ENCODE measurements around the gene TBCC.
A peak's percentile ranks its signal among the peaks of the same experiment; 100 is the strongest.

The TBCC gene

DNA sequence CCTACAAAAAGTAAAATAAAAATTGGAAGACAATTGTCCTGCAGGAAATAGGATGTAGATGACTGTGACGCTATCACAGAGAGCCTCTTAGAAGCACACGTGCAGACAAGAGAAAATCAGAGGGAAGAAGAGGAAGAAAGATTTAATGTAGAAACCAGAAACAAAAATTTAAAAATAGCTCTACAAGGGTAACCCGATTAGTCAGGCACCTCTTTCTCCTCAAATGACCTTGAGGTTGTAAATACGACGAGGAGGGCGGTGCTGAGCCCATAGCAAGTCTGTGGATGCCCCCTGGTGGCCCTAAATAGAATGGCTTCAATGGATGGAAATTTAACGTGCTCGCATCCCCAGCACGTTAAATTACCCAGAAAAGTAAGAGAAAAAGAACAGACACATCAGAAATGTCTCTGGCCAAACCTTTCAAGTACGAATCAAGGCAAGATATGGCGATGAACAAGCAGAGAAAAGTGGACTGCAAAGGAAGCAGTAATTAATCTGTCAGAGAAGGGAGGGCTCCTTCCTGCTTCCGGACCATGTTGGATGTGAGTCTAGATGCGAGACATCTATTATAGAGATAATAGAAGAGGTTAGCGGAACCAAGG lies 19.3 kb downstream of the TBCC start:
- Histone ChIP-seq H3K4me2 (ENCODE audit: low read length) (peak overlapping the region; percentile 76), H3K9me3 (replicated peaks; ENCODE audit: low read length) (no peaks in the 10 kb centered on the region), H3K36me3 (ENCODE audit: insufficient read depth, low read length) (no peaks in the 10 kb centered on the region), H3K27me3 (ENCODE audit: control insufficient read depth, insufficient read depth, low read length) (no peaks in the 10 kb centered on the region), H3K4me3 (ENCODE audit: low read length) (peak overlapping the region; percentile 56), H3K4me1 (ENCODE audit: control insufficient read depth, insufficient read depth, low read length) (peaks cover 16% of the 10 kb centered on the region), H3K9ac (ENCODE audit: low read depth, low read length) (peak overlapping the region; percentile 61)

DNA sequence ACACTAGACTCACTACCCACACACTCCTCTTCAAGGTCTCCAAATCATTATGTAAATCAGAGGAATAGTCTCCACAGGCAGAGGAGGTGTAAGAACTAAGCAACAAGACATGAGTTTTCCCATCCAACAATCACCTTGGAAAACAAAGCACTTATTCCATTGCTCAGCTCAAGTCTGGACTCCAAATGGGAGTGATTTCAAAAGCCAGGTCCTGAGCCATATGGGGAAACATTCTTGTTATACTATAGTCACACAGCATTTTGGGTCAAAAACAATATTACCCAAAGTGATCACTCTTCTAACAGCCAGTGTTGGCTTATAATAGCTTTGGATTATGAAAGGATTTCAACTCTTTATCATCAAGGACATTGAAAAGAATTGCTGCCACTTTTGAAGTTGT lies 19.9 kb downstream of the TBCC start:
- Histone ChIP-seq H3K9me3 (replicated peaks; ENCODE audit: low read length) (no peaks in the 10 kb centered on the region), H3K4me3 (ENCODE audit: low read length) (peak overlapping the region; percentile 56), H3K4me2 (ENCODE audit: low read length) (peak overlapping the region; percentile 76), H3K27me3 (ENCODE audit: control insufficient read depth, insufficient read depth, low read length) (no peaks in the 10 kb centered on the region), H3K4me1 (ENCODE audit: control insufficient read depth, insufficient read depth, low read length) (peaks cover 17% of the 10 kb centered on the region), H3K36me3 (ENCODE audit: insufficient read depth, low read length) (no peaks in the 10 kb centered on the region), H3K9ac (ENCODE audit: low read depth, low read length) (peak overlapping the region; percentile 61)

DNA sequence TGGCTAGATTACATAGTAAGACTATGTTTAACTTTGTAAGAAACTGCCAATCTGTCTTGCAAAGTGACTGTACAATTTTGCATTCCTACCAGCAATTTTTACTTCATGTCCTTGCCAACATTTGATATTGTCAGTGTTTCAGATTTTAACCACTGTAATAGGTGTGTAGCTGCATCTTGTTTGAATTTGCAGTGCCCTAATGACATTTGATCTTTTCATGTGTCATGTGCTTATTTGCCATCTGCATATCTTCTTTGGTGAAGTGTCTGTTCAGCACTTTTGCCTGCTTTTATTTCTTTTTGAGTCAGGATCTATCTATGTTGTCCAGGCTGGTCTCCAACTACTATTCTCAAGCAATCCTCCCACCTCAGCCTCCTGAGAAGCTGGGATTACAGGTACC lies 21.1 kb downstream of the TBCC start:
- H3K4me1 ChIP-seq (ENCODE audit: control insufficient read depth, insufficient read depth, low read length): peaks cover 25% of the 10 kb centered on the region
- no peaks in the 10 kb centered on the region for H3K9me3 ChIP-seq (replicated peaks; ENCODE audit: low read length)
- H3K36me3 ChIP-seq (ENCODE audit: insufficient read depth, low read length): no peaks in the 10 kb centered on the region
- no peak overlapping the region for H3K4me3 ChIP-seq (ENCODE audit: low read length)
- H3K4me2 ChIP-seq (ENCODE audit: low read length): no peak overlapping the region
- no peak overlapping the region for H3K9ac ChIP-seq (ENCODE audit: low read depth, low read length)
- no peaks in the 10 kb centered on the region for H3K27me3 ChIP-seq (ENCODE audit: control insufficient read depth, insufficient read depth, low read length)

DNA sequence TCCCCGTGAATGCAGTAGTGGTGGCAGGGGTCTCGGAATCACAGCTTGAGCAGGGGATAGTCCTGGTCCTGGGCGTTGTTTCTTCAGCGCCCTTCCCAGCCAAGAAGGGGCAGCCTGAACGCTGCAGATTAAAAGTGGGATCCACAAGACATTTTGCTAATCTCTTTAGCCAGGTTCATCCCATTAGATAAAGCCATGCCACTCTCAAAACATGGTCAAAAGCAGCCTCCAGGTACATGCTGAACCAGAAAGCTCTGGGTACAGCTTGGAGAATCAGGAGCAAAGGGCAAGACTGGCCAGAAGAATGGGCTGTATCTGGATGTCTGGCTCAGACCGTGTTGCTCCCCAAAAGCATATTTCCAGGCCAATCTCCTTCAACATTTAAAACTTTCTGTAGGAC lies 23.4 kb downstream of the TBCC start, which contains the start of gene PRPH2:
TSS of gene PRPH2 (minus strand) at position 101 of the 400 bp plus-strand sequence. CDS start 263 bp downstream, outside the sequence.
- Histone ChIP-seq H3K4me2 (ENCODE audit: low read length) (no peak within 1 kb of the TSS), H3K4me1 (ENCODE audit: control insufficient read depth, insufficient read depth, low read length) (peaks cover 25% of the 10 kb centered on the region), H3K27me3 (ENCODE audit: control insufficient read depth, insufficient read depth, low read length) (no peaks in the 10 kb centered on the region), H3K4me3 (ENCODE audit: low read length) (no peak within 1 kb of the TSS), H3K36me3 (ENCODE audit: insufficient read depth, low read length) (no peaks in the 10 kb centered on the region), H3K9ac (ENCODE audit: low read depth, low read length) (no peak within 1 kb of the TSS), H3K9me3 (replicated peaks; ENCODE audit: low read length) (no peaks in the 10 kb centered on the region)

DNA sequence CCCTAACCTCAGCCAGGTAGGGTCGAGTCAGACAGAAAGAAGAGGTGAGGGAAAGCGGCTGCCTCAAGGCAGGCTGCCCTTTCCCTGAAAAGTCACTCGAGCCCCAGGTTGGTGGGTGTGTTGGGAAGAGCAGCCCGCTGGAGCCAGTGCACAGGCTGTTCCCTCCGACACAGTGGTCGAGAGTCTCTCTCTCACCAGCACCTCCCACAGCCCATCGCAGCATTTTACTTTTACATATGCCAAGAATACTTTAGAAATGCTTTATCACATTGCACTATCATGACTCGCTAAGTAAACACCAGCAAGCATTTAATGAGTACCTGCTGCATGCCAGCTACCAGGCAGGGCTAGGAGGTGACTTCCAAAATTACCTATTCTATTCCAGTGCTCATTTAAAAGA lies 25.2 kb downstream of the TBCC start:
- Histone ChIP-seq H3K4me3 (ENCODE audit: low read length) (no peak overlapping the region), H3K9ac (ENCODE audit: low read depth, low read length) (no peak overlapping the region), H3K9me3 (replicated peaks; ENCODE audit: low read length) (no peaks in the 10 kb centered on the region), H3K4me1 (ENCODE audit: control insufficient read depth, insufficient read depth, low read length) (peaks cover 9% of the 10 kb centered on the region), H3K4me2 (ENCODE audit: low read length) (no peak overlapping the region), H3K27me3 (ENCODE audit: control insufficient read depth, insufficient read depth, low read length) (no peaks in the 10 kb centered on the region), H3K36me3 (ENCODE audit: insufficient read depth, low read length) (no peaks in the 10 kb centered on the region)

DNA sequence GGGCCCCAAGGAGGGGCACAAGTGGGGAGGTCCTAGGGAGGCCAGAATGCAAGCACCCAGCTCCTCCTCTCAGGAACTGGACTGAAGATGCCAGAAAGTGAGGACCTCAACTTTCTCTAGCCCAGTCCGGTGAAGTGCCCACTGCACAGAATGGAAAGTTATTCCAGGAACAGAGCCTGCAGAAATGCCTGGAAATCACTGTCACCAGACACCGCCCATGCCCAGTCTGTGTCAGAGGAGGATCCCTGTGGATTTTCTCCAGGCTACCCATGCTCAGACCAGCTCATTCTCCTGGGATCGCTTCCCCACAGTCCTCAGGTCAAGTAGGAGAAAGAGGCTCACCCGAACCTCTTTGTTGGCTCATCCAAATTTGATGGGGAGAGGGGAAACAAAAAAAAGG lies 30.0 kb downstream of the TBCC start:
- peaks cover 14% of the 10 kb centered on the region for H3K4me1 ChIP-seq (ENCODE audit: control insufficient read depth, insufficient read depth, low read length)

DNA sequence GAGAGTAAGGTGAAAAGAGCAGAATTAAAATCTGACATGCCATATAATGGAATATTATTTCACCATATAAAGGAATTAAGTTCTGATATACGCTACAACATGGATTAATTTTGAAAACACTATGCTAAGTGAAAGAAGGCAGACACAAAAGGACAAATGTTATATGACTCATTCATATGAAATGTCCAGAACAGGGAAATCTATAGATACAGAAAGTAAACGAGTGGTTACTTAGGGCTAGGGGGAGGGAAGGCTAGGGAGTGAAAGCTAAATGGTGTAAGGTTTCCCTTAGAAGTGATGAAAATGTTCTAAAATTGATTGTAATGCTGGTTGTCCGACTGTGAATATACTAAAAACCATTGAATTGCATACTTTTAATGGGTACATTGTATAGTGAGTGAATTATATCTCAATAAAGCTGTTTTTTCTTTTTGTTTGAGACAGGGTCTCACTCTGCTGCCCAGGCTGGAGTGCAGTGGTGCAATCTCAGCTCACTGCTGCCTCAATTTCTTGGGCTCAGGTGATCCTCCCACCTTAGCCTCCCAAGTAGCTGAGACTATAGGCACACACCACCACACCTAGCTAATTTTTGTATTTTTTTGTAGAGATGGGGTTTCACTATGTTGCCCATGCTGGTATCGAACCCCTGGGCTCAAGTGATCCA lies 31.7 kb downstream of the TBCC start:
- H3K4me2 ChIP-seq (ENCODE audit: low read length): peak overlapping the region; percentile 0
- no peaks in the 10 kb centered on the region for H3K27me3 ChIP-seq (ENCODE audit: control insufficient read depth, insufficient read depth, low read length)
- H3K9me3 ChIP-seq (replicated peaks; ENCODE audit: low read length): no peaks in the 10 kb centered on the region
- no peak overlapping the region for H3K4me3 ChIP-seq (ENCODE audit: low read length)
- no peak overlapping the region for H3K9ac ChIP-seq (ENCODE audit: low read depth, low read length)
- peaks cover 8% of the 10 kb centered on the region for H3K4me1 ChIP-seq (ENCODE audit: control insufficient read depth, insufficient read depth, low read length)
- no peaks in the 10 kb centered on the region for H3K36me3 ChIP-seq (ENCODE audit: insufficient read depth, low read length)

More for the DNA sequence above, 30.0 kb downstream of the TBCC start:
- Histone ChIP-seq H3K4me2 (ENCODE audit: low read length) (no peak overlapping the region), H3K27me3 (ENCODE audit: control insufficient read depth, insufficient read depth, low read length) (no peaks in the 10 kb centered on the region), H3K36me3 (ENCODE audit: insufficient read depth, low read length) (no peaks in the 10 kb centered on the region), H3K4me3 (ENCODE audit: low read length) (no peak overlapping the region), H3K9ac (ENCODE audit: low read depth, low read length) (no peak overlapping the region), H3K9me3 (replicated peaks; ENCODE audit: low read length) (no peaks in the 10 kb centered on the region)

DNA sequence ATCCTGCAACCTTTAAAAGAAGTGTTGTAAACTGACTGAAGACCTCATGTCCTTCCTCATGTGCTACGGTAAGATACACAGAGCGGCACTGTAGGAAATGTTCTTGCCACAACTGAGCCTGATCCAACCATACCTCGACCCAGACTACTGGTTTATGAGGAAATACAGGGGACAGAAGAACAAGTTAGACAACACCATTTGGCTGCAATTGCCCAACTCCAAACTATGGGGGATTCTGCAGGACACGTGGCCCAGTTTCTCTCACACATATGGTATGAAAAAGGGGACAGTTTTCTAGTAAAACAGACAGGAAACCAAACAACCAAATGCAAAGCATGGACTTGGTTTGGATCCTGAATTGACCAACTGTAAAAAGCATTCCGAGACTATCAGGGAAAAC lies 34.0 kb downstream of the TBCC start:
- no peak overlapping the region for H3K4me2 ChIP-seq (ENCODE audit: low read length)
- H3K27me3 ChIP-seq (ENCODE audit: control insufficient read depth, insufficient read depth, low read length): no peaks in the 10 kb centered on the region
- no peaks in the 10 kb centered on the region for H3K9me3 ChIP-seq (replicated peaks; ENCODE audit: low read length)
- peaks cover 8% of the 10 kb centered on the region for H3K4me1 ChIP-seq (ENCODE audit: control insufficient read depth, insufficient read depth, low read length)
- no peak overlapping the region for H3K4me3 ChIP-seq (ENCODE audit: low read length)
- no peaks in the 10 kb centered on the region for H3K36me3 ChIP-seq (ENCODE audit: insufficient read depth, low read length)
- no peak overlapping the region for H3K9ac ChIP-seq (ENCODE audit: low read depth, low read length)

DNA sequence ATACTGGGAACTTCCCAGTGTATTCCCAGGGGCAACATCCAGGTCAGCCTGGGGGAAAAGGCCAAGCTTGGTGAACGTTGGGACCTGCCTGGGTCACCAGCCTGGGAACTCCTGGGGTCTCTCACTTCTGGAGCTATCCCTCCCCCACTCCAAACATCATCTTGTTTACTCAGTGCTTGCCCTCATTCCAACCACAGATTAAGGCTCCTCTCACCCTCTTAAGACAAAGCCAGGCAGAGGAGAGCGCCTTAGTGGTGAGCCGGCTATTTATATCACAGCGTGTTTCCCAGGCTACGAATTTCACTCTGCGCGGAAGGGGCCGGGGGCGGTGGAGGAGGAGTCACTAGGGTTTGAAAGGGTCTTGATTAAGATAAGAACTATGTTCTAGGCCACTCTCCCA lies 35.6 kb downstream of the TBCC start:
- no peak overlapping the region for H3K4me3 ChIP-seq (ENCODE audit: low read length)
- H3K36me3 ChIP-seq (ENCODE audit: insufficient read depth, low read length): no peaks in the 10 kb centered on the region
- H3K4me2 ChIP-seq (ENCODE audit: low read length): no peak overlapping the region
- H3K9ac ChIP-seq (ENCODE audit: low read depth, low read length): no peak overlapping the region
- no peaks in the 10 kb centered on the region for H3K27me3 ChIP-seq (ENCODE audit: control insufficient read depth, insufficient read depth, low read length)
- H3K9me3 ChIP-seq (replicated peaks; ENCODE audit: low read length): no peaks in the 10 kb centered on the region
- H3K4me1 ChIP-seq (ENCODE audit: control insufficient read depth, insufficient read depth, low read length): peaks cover 8% of the 10 kb centered on the region

DNA sequence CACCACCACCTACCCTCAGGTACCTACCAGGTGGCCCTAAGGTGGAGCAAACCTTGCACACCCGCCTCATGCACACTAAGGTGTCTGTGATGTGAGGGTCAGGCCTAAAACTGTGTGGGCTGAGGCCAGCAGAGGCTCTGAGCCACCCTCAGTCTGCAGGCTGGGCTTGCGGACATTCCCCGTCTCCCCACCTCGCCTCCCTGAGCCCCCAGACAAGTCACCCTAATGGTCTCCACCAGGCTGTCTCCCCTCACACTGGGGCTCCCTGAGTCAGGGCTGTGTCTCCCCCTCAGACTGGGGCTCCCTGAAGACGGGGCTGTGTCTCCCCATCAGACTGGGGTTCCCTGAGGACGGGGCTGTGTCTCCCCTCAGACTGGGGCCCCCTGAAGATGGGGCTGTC lies 36.0 kb downstream of the TBCC start:
- H3K9me3 ChIP-seq (replicated peaks; ENCODE audit: low read length): no peaks in the 10 kb centered on the region
- H3K4me3 ChIP-seq (ENCODE audit: low read length): no peak overlapping the region
- H3K27me3 ChIP-seq (ENCODE audit: control insufficient read depth, insufficient read depth, low read length): no peaks in the 10 kb centered on the region
- H3K36me3 ChIP-seq (ENCODE audit: insufficient read depth, low read length): no peaks in the 10 kb centered on the region
- no peak overlapping the region for H3K4me2 ChIP-seq (ENCODE audit: low read length)
- H3K4me1 ChIP-seq (ENCODE audit: control insufficient read depth, insufficient read depth, low read length): peaks cover 8% of the 10 kb centered on the region
- no peak overlapping the region for H3K9ac ChIP-seq (ENCODE audit: low read depth, low read length)

DNA sequence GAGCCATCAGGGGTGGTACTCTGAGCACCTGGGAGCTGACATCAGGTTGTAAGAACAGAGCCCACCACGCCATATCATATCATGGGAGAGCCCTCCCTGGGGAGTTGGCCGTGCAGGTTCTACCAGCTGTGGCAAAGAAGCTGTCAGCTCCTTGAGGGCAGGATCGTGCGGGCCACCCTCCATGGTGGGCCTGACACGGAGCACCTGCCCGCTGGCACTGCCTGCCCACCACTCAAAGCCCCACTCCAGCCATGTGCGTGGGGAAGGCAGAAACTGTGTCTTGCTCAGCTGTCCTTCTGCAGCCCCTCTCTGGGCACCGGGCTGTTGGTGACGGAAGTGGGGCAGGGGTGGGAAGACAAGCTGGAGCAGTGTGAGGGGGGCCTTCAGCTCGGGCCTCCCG lies 37.8 kb downstream of the TBCC start:
- Histone ChIP-seq H3K9me3 (replicated peaks; ENCODE audit: low read length) (no peaks in the 10 kb centered on the region), H3K27me3 (ENCODE audit: control insufficient read depth, insufficient read depth, low read length) (no peaks in the 10 kb centered on the region), H3K4me3 (ENCODE audit: low read length) (no peak overlapping the region), H3K9ac (ENCODE audit: low read depth, low read length) (no peak overlapping the region), H3K36me3 (ENCODE audit: insufficient read depth, low read length) (no peaks in the 10 kb centered on the region), H3K4me1 (ENCODE audit: control insufficient read depth, insufficient read depth, low read length) (no peaks in the 10 kb centered on the region), H3K4me2 (ENCODE audit: low read length) (no peak overlapping the region)

DNA sequence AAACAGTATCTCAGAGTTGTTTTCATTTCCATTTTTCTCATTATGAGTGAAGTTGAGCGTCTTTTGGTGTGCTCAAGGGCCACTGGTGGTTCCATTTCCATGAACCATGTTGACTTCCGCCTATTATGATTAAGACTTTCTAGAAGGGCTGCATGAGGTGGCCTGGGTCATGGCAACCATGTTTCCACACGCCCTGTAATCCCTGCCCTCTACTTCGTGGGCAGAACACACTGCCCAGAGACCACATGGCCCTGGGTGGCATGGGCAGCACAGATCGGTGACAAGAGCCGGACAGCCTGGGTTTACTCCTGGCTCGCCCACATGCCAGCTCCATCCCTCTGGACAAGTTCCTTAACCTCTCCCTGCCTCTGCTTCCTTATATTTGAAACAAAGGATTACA lies 38.3 kb downstream of the TBCC start:
- H3K4me3 ChIP-seq (ENCODE audit: low read length): no peak overlapping the region
- H3K4me1 ChIP-seq (ENCODE audit: control insufficient read depth, insufficient read depth, low read length): no peaks in the 10 kb centered on the region
- H3K9ac ChIP-seq (ENCODE audit: low read depth, low read length): no peak overlapping the region
- H3K36me3 ChIP-seq (ENCODE audit: insufficient read depth, low read length): no peaks in the 10 kb centered on the region
- no peaks in the 10 kb centered on the region for H3K9me3 ChIP-seq (replicated peaks; ENCODE audit: low read length)
- no peak overlapping the region for H3K4me2 ChIP-seq (ENCODE audit: low read length)
- H3K27me3 ChIP-seq (ENCODE audit: control insufficient read depth, insufficient read depth, low read length): no peaks in the 10 kb centered on the region

Data from skeletal muscle satellite cell (primary cell).